GM10266 (cell line): ENCODE data around the gene TNKS2.
A peak's percentile ranks its signal among the peaks of the same experiment; 100 is the strongest.

Experiments used
- DNase-seq: peaks from one replicate; pipeline ENCODE4 v3.0.0; 2012; ENCODE audit errors: extremely low spot score
- TF ChIP-seq, protein P1 (sequence below): IDR thresholded peaks from 2 replicates; pipeline ENCODE4 v1.5.1; 2012; ENCODE audit warnings: mild to moderate bottlenecking, low read depth; ENCODE audit not compliant: control insufficient read depth, insufficient read depth; ENCODE audit errors: missing control alignments

The TNKS2 gene

GRCh38 chr10:91897421-91897820 lies 99.2 kb downstream of the TNKS2 start:
- TF ChIP-seq, protein P1, sequence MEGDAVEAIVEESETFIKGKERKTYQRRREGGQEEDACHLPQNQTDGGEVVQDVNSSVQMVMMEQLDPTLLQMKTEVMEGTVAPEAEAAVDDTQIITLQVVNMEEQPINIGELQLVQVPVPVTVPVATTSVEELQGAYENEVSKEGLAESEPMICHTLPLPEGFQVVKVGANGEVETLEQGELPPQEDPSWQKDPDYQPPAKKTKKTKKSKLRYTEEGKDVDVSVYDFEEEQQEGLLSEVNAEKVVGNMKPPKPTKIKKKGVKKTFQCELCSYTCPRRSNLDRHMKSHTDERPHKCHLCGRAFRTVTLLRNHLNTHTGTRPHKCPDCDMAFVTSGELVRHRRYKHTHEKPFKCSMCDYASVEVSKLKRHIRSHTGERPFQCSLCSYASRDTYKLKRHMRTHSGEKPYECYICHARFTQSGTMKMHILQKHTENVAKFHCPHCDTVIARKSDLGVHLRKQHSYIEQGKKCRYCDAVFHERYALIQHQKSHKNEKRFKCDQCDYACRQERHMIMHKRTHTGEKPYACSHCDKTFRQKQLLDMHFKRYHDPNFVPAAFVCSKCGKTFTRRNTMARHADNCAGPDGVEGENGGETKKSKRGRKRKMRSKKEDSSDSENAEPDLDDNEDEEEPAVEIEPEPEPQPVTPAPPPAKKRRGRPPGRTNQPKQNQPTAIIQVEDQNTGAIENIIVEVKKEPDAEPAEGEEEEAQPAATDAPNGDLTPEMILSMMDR, result no peak

DNA sequence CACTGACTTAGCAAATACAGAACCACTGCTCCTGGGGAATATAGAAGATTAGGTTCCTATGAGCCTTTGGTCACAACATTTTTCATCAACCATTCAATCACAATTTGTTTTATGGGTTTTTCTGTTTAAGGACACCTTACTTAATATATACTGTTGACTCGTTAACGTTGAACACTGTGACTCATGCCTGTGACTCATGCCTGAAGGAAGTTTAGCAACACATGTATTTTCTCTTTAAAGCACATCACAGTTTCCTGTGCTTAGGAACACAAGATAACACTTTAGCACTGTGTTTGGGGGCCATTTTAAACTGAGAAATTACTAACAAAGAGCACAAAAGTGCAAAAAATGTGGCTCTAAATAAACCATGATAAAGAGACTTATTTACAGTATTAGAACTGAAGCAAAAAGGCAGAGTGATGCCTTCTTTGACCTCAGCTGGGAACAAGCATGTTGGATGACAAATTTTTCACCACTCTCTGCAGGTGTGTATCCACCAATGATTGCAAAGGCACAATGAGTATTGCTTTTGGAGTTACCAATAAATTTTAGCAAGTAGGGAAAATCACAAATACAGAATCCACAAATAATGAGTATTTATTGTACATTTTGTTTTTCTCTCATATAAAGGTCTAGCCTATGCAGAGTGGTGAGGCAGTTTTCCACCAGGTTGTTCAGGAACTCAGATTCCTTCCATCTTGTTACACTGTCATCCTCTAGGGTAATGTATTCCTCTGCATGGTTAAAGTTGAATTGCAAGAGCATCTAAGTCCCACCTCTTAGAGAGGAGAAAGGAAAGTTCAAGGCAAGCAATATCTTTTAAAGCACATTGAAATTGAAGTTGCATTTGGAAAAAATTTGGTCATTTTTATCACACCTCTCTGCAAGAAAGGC lies 103.8 kb downstream of the TNKS2 start:
- TF ChIP-seq, protein P1, result no peak
- DNase-seq, result no peak

More at GRCh38 chr10:91897421-91897820, 99.2 kb downstream of the TNKS2 start:
- no peak for DNase-seq

DNA sequence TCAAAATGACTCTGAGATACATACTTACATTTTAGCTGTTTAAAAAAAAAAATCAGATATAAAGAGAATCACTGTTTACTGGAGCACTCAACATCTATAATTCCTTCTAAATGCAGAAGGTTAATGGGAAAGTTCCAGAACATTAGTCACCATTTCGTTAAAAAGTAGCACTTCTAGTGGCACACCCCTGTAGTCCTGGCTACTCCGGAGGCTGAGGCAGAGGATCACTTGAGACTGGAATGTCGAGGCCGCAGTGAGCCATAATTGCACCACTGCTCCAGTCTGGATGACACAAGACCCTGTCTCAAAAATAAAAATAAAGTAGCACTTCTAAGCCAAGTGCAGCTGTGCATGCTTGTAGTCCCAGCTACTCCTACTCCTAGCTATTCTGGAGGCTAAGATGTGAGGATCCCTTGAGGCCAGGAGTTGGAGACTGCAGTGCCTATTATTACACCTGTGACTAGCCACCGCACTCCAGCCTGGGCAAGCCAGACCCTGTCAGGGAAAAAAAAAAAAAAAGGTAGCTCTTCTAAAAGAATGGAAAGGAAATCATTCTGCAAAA lies 108.9 kb downstream of the TNKS2 start:
- DNase-seq, result no peak
- TF ChIP-seq, protein P1, result no peak

- no peak for DNase-seq
- TF ChIP-seq, protein P1, result no peak
Observed at GRCh38 chr10:91907914-91908336, 109.7 kb downstream of the TNKS2 start.

DNA sequence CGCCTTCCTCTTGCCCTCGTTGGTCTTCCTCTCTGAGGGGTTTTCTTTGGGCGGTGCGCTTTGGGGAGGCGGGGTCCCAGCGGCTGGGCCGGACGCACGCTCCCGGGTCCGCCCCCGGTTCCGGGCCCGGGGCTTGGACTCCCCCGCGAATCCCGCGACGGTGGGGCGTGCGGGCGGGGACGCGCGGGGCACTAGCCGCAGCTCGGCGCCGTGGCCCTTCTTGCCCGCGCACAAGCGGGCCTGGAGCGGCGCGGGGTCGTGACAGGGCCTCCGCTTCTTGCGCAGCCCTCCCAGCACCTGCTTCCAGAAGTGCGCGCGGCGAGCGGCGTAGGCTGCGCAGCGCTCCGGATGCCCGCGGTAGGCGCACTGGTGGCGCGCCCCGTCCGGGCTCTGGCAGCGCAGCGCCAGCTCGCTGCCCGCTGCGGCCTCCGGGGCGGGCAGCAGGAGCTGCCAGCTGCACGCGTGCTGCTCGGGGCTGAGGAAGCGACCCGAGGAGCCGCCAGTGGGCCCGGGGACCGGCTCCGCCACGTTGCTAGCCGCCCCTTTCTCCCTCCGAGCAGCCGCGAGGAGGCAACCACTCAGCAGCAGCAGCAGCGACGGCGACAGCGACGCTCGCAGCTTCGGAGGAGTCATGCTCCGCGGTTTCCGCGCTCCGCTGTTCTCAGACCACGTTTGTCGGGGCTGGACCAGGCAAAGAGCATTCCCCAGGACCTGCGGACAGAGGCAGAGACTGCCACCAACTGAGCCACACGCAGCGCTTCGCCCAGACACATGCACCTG lies 110.3 kb downstream of the TNKS2 start:
- TF ChIP-seq, protein P1, result peak; percentile 76
- peak; percentile 86 for DNase-seq

- TF ChIP-seq, protein P1, result no peak
- DNase-seq, result peak; percentile 54
Observed at GRCh38 chr10:91909117-91909677, 111.0 kb downstream of the TNKS2 start, which contains the start of gene FGFBP3. FGFBP3 (minus strand) TSS chr10:91909486; CDS start chr10:91908969, 517 bp downstream.
